Astrocyte (in vitro differentiated cells and primary cell): ENCODE measurements around the gene ARHGAP28. TPM values are rescaled to one million over a fixed set of nuclear protein-coding genes. Genes with fewer than 3 reads are reported as not detected.
"Not testable (repeated sequence)": the region's sequence is repeated elsewhere in the genome, so short reads cannot be mapped to it uniquely, and the experiment has no call there.

Experiments used
- DNase-seq: peaks from one replicate; pipeline ENCODE4 v3.0.0-alpha.2; 2010; ENCODE audit warnings: low read depth
- FAIRE-seq: peaks from 2 replicates; lab custom pipeline; 2011; peaks lifted over from hg19 to GRCh38; lab: Jason Lieb, UNC
- H2AFZ ChIP-seq: 2 replicates; pipeline ENCODE4 v1.6.0; 2012; ENCODE audit warnings: low read depth, low read length, inconsistent platforms
- H3K27ac ChIP-seq: 2 replicates; pipeline ENCODE4 v1.5.1; 2011; ENCODE audit warnings: low read depth, low read length, inconsistent platforms
- H3K27me3 ChIP-seq: 2 replicates; pipeline ENCODE4 v1.6.0; 2011; ENCODE audit warnings: low read length, inconsistent platforms; ENCODE audit not compliant: insufficient read depth
- H3K36me3 ChIP-seq: 2 replicates; pipeline ENCODE4 v1.5.1; 2011; ENCODE audit warnings: low read length, inconsistent platforms; ENCODE audit not compliant: insufficient read depth
- H3K4me1 ChIP-seq: 2 replicates; pipeline ENCODE4 v1.5.1; 2011; ENCODE audit warnings: low read length, inconsistent platforms; ENCODE audit not compliant: insufficient read depth
- H3K4me2 ChIP-seq: 2 replicates; pipeline ENCODE4 v1.6.0; 2012; ENCODE audit warnings: low read length, inconsistent platforms
- H3K4me3 ChIP-seq: 2 replicates; pipeline ENCODE4 v1.5.1; 2011; ENCODE audit warnings: low read depth, mild to moderate bottlenecking, low read length, inconsistent platforms; ENCODE audit not compliant: insufficient read depth
- H3K79me2 ChIP-seq: 2 replicates; pipeline ENCODE4 v1.6.0; 2012; ENCODE audit warnings: mild to moderate bottlenecking, low read length, inconsistent platforms; ENCODE audit not compliant: insufficient read depth
- H3K9ac ChIP-seq: 2 replicates; pipeline ENCODE4 v1.6.0; 2012; ENCODE audit warnings: mild to moderate bottlenecking, low read length, inconsistent platforms
- H3K9me3 ChIP-seq: 2 replicates; pipeline ENCODE4 v1.5.1; 2012; ENCODE audit warnings: low read depth, mild to moderate bottlenecking, low read length, inconsistent platforms; ENCODE audit not compliant: insufficient read depth
- H4K20me1 ChIP-seq: 2 replicates; pipeline ENCODE4 v1.6.0; 2012; ENCODE audit warnings: low read length, inconsistent platforms; ENCODE audit not compliant: insufficient read depth
- H3K27ac Mint-ChIP-seq: one replicate; pipeline ENCODE4 v1.8.0; 2021; ENCODE audit warnings: mild to moderate bottlenecking, mixed read lengths; ENCODE audit not compliant: unreplicated experiment
- H3K27me3 Mint-ChIP-seq: one replicate; pipeline ENCODE4 v1.8.0; 2021; ENCODE audit warnings: low read depth, mixed read lengths; ENCODE audit not compliant: unreplicated experiment
- H3K36me3 Mint-ChIP-seq: one replicate; pipeline ENCODE4 v1.8.0; 2021; ENCODE audit warnings: low read depth, mixed read lengths; ENCODE audit not compliant: unreplicated experiment
- H3K4me1 Mint-ChIP-seq: one replicate; pipeline ENCODE4 v1.8.0; 2021; ENCODE audit warnings: low read depth, mixed read lengths; ENCODE audit not compliant: unreplicated experiment
- H3K4me3 Mint-ChIP-seq: one replicate; pipeline ENCODE4 v1.8.0; 2021; ENCODE audit warnings: mild to moderate bottlenecking, moderate library complexity, mixed read lengths; ENCODE audit not compliant: unreplicated experiment
- H3K9me3 Mint-ChIP-seq: one replicate; pipeline ENCODE4 v1.8.0; 2021; ENCODE audit warnings: mild to moderate bottlenecking, mixed read lengths; ENCODE audit not compliant: unreplicated experiment
- CTCF ChIP-seq: IDR thresholded peaks from 2 replicates; pipeline ENCODE4 v1.5.1; 2011; ENCODE audit warnings: low read depth, mild to moderate bottlenecking, inconsistent platforms, low read length, moderate library complexity; ENCODE audit not compliant: insufficient read depth
- EZH2 ChIP-seq: IDR thresholded peaks from 2 replicates; pipeline ENCODE4 v1.6.1; 2012; ENCODE audit warnings: mild to moderate bottlenecking, low read length, inconsistent platforms; ENCODE audit not compliant: insufficient read depth
- total RNA-seq: library from RNA; stranded (reverse); gene quantifications from 2 replicates; pipeline ENCODE4 v1.2.1, GENCODE V29; 2021

ARHGAP28 gene
- total RNA-seq, 1 donor from 2014 or later, result 15.5 TPM

GRCh38 chr18:6820314-6820713, 90.8 kb downstream of the ARHGAP28 start:
- H3K9me3 Mint-ChIP-seq, result peaks cover 4% of the 10 kb centered on the region

GRCh38 chr18:6821356-6821755, 91.8 kb downstream of the ARHGAP28 start:
- Mint-ChIP-seq H3K27me3 (no peaks in the 10 kb centered on the region), H3K36me3 (peaks cover 7% of the 10 kb centered on the region), H3K4me3 (no peak overlapping the region), H3K27ac (no peak overlapping the region), H3K4me1 (peaks cover 9% of the 10 kb centered on the region), H3K9me3 (peaks cover 4% of the 10 kb centered on the region)
- no peaks in the 10 kb centered on the region for H3K79me2 ChIP-seq
- H3K9ac ChIP-seq, result no peak overlapping the region
- no peak overlapping the region for H3K4me2 ChIP-seq
- H3K9me3 ChIP-seq, result no peaks in the 10 kb centered on the region
- no peaks in the 10 kb centered on the region for H3K36me3 ChIP-seq
- no peak overlapping the region for H3K27ac ChIP-seq
- TF ChIP-seq EZH2, result no peak
- no peak for TF ChIP-seq CTCF
- no peak overlapping the region for H2AFZ ChIP-seq
- H3K4me3 ChIP-seq, result no peak overlapping the region
- no peaks in the 10 kb centered on the region for H3K4me1 ChIP-seq
- H3K27me3 ChIP-seq, result no peaks in the 10 kb centered on the region
- FAIRE-seq, result no peak
- H4K20me1 ChIP-seq, result no peaks in the 10 kb centered on the region
- peak; percentile 14 for DNase-seq

More at GRCh38 chr18:6820314-6820713, 90.8 kb downstream of the ARHGAP28 start:
- no peak overlapping the region for H2AFZ ChIP-seq
- no peak overlapping the region for H3K4me3 ChIP-seq
- Mint-ChIP-seq H3K27me3 (no peaks in the 10 kb centered on the region), H3K36me3 (peaks cover 3% of the 10 kb centered on the region), H3K4me1 (peaks cover 9% of the 10 kb centered on the region), H3K27ac (no peak overlapping the region), H3K4me3 (no peak overlapping the region)
- H3K36me3 ChIP-seq, result no peaks in the 10 kb centered on the region
- H3K79me2 ChIP-seq, result no peaks in the 10 kb centered on the region
- H4K20me1 ChIP-seq, result no peaks in the 10 kb centered on the region
- H3K4me2 ChIP-seq, result no peak overlapping the region
- DNase-seq (no peak), FAIRE-seq (no peak)
- no peak overlapping the region for H3K9ac ChIP-seq
- no peak overlapping the region for H3K27ac ChIP-seq
- H3K9me3 ChIP-seq, result no peaks in the 10 kb centered on the region
- H3K27me3 ChIP-seq, result no peaks in the 10 kb centered on the region
- TF ChIP-seq EZH2 (no peak), CTCF (no peak)
- H3K4me1 ChIP-seq, result no peaks in the 10 kb centered on the region

GRCh38 chr18:6827161-6827560, 97.6 kb downstream of the ARHGAP28 start:
- not testable (repeated sequence) for H3K36me3 ChIP-seq, H3K27me3 ChIP-seq, H2AFZ ChIP-seq, H3K79me2 ChIP-seq, H3K4me2 ChIP-seq, H3K27ac Mint-ChIP-seq, H3K4me3 ChIP-seq, H3K27ac ChIP-seq, H3K4me1 ChIP-seq, H3K4me1 Mint-ChIP-seq, H3K27me3 Mint-ChIP-seq, H4K20me1 ChIP-seq, H3K9ac ChIP-seq, DNase-seq, H3K9me3 ChIP-seq, H3K4me3 Mint-ChIP-seq, H3K9me3 Mint-ChIP-seq, FAIRE-seq
- peaks cover 13% of the 10 kb centered on the region for H3K36me3 Mint-ChIP-seq

GRCh38 chr18:6827566-6827965, 98.0 kb downstream of the ARHGAP28 start:
- H3K27me3 Mint-ChIP-seq, H3K4me1 ChIP-seq, DNase-seq, H3K4me3 ChIP-seq, H3K9me3 Mint-ChIP-seq, H2AFZ ChIP-seq, H3K27ac Mint-ChIP-seq, H3K27me3 ChIP-seq, H3K79me2 ChIP-seq, H3K9ac ChIP-seq, FAIRE-seq, H4K20me1 ChIP-seq, H3K9me3 ChIP-seq, H3K4me2 ChIP-seq, H3K4me3 Mint-ChIP-seq, H3K4me1 Mint-ChIP-seq, H3K36me3 ChIP-seq, H3K27ac ChIP-seq: not testable (repeated sequence)
- H3K36me3 Mint-ChIP-seq, result peaks cover 13% of the 10 kb centered on the region
